Rectal smooth muscle tissue (tissue), 1 donor: ENCODE results near the gene FAM222A.

ENCODE experiments used
- H3K27ac ChIP-seq: one replicate; pipeline ENCODE4 v1.7.0; 2013; ENCODE audit warnings: low read depth, low read length, inconsistent platforms
- H3K27me3 ChIP-seq: one replicate; pipeline ENCODE4 v1.7.0; 2013; ENCODE audit warnings: low read length; ENCODE audit not compliant: control insufficient read depth, insufficient read depth
- H3K36me3 ChIP-seq: one replicate; pipeline ENCODE4 v1.7.0; 2013; ENCODE audit warnings: low read length; ENCODE audit not compliant: control insufficient read depth, insufficient read depth
- H3K4me1 ChIP-seq: one replicate; pipeline ENCODE4 v1.7.0; 2013; ENCODE audit warnings: low read length; ENCODE audit not compliant: control insufficient read depth, insufficient read depth
- H3K4me3 ChIP-seq: one replicate; pipeline ENCODE4 v1.7.0; 2013; ENCODE audit warnings: low read length
- H3K9ac ChIP-seq: one replicate; pipeline ENCODE4 v1.7.0; 2013; ENCODE audit warnings: low read length

The FAM222A gene

GRCh38 chr12:109734219-109735000 is 20.8 kb downstream of the FAM222A start:
- no peaks in the 10 kb centered on the region for H3K27me3 ChIP-seq
- no peaks in the 10 kb centered on the region for H3K4me1 ChIP-seq
- H3K36me3 ChIP-seq = no peaks in the 10 kb centered on the region
- no peak overlapping the region for H3K4me3 ChIP-seq
- H3K27ac ChIP-seq = no peak overlapping the region
- H3K9ac ChIP-seq = no peak overlapping the region

- Histone ChIP-seq H3K27me3 (no peaks in the 10 kb centered on the region), H3K4me1 (no peaks in the 10 kb centered on the region), H3K36me3 (no peaks in the 10 kb centered on the region), H3K27ac (no peak overlapping the region), H3K9ac (no peak overlapping the region), H3K4me3 (no peak overlapping the region)
Observed at GRCh38 chr12:109735051-109735521, 21.5 kb downstream of the FAM222A start.

GRCh38 chr12:109735825-109736551 is 22.4 kb downstream of the FAM222A start:
- no peak overlapping the region for H3K27ac ChIP-seq
- H3K36me3 ChIP-seq = no peaks in the 10 kb centered on the region
- no peak overlapping the region for H3K4me3 ChIP-seq
- H3K9ac ChIP-seq = no peak overlapping the region
- no peaks in the 10 kb centered on the region for H3K27me3 ChIP-seq
- no peaks in the 10 kb centered on the region for H3K4me1 ChIP-seq

GRCh38 chr12:109736552-109737108 is 23.0 kb downstream of the FAM222A start:
- Histone ChIP-seq H3K9ac (no peak overlapping the region), H3K4me1 (no peaks in the 10 kb centered on the region), H3K27me3 (no peaks in the 10 kb centered on the region), H3K36me3 (no peaks in the 10 kb centered on the region), H3K27ac (no peak overlapping the region), H3K4me3 (no peak overlapping the region)

- no peak overlapping the region for H3K9ac ChIP-seq
- no peaks in the 10 kb centered on the region for H3K4me1 ChIP-seq
- H3K4me3 ChIP-seq = no peak overlapping the region
- no peaks in the 10 kb centered on the region for H3K36me3 ChIP-seq
- no peaks in the 10 kb centered on the region for H3K27me3 ChIP-seq
- H3K27ac ChIP-seq = no peak overlapping the region
Observed at GRCh38 chr12:109737126-109737525, 23.5 kb downstream of the FAM222A start.

GRCh38 chr12:109737631-109738030 is 24.0 kb downstream of the FAM222A start:
- no peaks in the 10 kb centered on the region for H3K4me1 ChIP-seq
- no peak overlapping the region for H3K27ac ChIP-seq
- H3K9ac ChIP-seq = no peak overlapping the region
- H3K4me3 ChIP-seq = no peak overlapping the region
- H3K27me3 ChIP-seq = no peaks in the 10 kb centered on the region
- no peaks in the 10 kb centered on the region for H3K36me3 ChIP-seq

- Histone ChIP-seq H3K9ac (no peak overlapping the region), H3K36me3 (no peaks in the 10 kb centered on the region), H3K27me3 (no peaks in the 10 kb centered on the region), H3K27ac (no peak overlapping the region), H3K4me3 (no peak overlapping the region), H3K4me1 (no peaks in the 10 kb centered on the region)
Observed at GRCh38 chr12:109738209-109738608, 24.6 kb downstream of the FAM222A start.

- Histone ChIP-seq H3K4me1 (no peaks in the 10 kb centered on the region), H3K9ac (no peak overlapping the region), H3K27me3 (no peaks in the 10 kb centered on the region), H3K36me3 (no peaks in the 10 kb centered on the region), H3K4me3 (no peak overlapping the region), H3K27ac (no peak overlapping the region)
Observed at GRCh38 chr12:109738878-109739665, 25.4 kb downstream of the FAM222A start.

GRCh38 chr12:109739747-109740693 is 26.4 kb downstream of the FAM222A start:
- no peak overlapping the region for H3K9ac ChIP-seq
- no peaks in the 10 kb centered on the region for H3K36me3 ChIP-seq
- no peak overlapping the region for H3K27ac ChIP-seq
- H3K27me3 ChIP-seq = no peaks in the 10 kb centered on the region
- no peak overlapping the region for H3K4me3 ChIP-seq
- no peaks in the 10 kb centered on the region for H3K4me1 ChIP-seq

- Histone ChIP-seq H3K27ac (no peak overlapping the region), H3K4me3 (no peak overlapping the region), H3K36me3 (no peaks in the 10 kb centered on the region), H3K9ac (no peak overlapping the region), H3K27me3 (no peaks in the 10 kb centered on the region), H3K4me1 (no peaks in the 10 kb centered on the region)
Observed at GRCh38 chr12:109740694-109741245, 27.1 kb downstream of the FAM222A start.

- no peak overlapping the region for H3K27ac ChIP-seq
- no peak overlapping the region for H3K9ac ChIP-seq
- H3K36me3 ChIP-seq = no peaks in the 10 kb centered on the region
- no peaks in the 10 kb centered on the region for H3K27me3 ChIP-seq
- H3K4me1 ChIP-seq = no peaks in the 10 kb centered on the region
- no peak overlapping the region for H3K4me3 ChIP-seq
Observed at GRCh38 chr12:109741286-109741969, 27.8 kb downstream of the FAM222A start.
